Measurements from ENCODE around the gene KRTAP4-8. TPM values are rescaled to one million over a fixed set of nuclear protein-coding genes. Genes with fewer than 3 reads are reported as not detected.
"Not testable (repeated sequence)": the region's sequence is repeated elsewhere in the genome, so short reads cannot be mapped to it uniquely, and the experiment has no call there.

KRTAP4-8 gene
- polyA plus RNA-seq, 1 donor (not counting 4 experiments of a cell fraction or from before 2014, with no cell fraction given), result not detected

DNA sequence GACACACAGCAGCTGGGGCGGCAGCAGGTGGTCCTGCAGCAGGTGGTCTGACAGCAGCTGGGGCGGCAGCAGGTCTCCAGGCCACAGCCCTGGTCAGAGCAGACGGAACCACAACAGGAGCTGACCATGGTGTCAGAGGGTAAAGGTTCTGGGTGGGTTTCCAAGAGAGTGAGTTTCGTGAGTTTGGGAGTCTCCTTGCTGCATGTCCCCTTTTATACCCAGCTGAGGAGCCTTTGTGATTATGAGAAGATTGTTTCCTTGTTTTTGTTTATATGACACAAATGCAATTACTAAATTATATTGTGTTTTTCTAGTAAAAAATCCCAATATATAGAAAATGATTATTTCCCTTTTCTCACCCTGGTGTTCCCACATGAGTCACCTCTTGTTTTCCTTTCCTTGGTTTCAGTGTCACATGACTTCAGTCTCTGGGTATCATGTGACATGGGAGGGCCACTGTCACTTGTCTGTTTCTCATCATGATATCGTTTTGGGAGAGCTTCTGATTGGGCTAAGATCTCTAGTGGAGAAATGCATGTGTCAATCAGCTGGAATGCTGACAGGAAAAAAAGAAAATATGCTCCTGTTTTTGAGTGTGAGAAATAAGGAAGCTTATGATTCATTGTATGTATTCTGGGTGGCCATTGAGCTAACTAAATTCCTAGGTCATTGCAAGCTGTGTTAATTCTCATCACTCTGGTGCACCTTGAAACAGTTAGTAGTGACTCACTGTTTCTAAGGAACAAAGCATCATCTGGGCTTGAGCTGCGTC lies 42.6 kb upstream of the KRTAP4-8 start, which contains the start of gene KRTAP4-6:
Gene KRTAP4-6 (minus strand): TSS at position 185 of the 772 bp plus-strand sequence. CDS start 57 bp downstream, at position 128.
- Histone ChIP-seq H3K4me3 (ENCODE audit: control insufficient read depth in 2 of 3, extremely low read depth in 1 of 3, insufficient read depth in 2 of 3, low read depth in 1 of 3, low read length in 3 of 3) (no peak within 1 kb of the TSS), H3K9me1 (ENCODE audit: control insufficient read depth, extremely low read depth, insufficient read depth, low read length) (no peaks in the 10 kb centered on the region), H3K9me3 (ENCODE audit: control insufficient read depth, low read depth, low read length) (peaks cover 8% of the 10 kb centered on the region), H3K79me2 (ENCODE audit: control insufficient read depth, insufficient read depth, low read length) (no peaks in the 10 kb centered on the region), H3K9ac (ENCODE audit: control insufficient read depth, extremely low read depth, insufficient read depth, low read length) (no peak within 1 kb of the TSS), H3K4me1 (ENCODE audit: control insufficient read depth, extremely low read depth, insufficient read depth, low read length) (peaks cover 8% of the 10 kb centered on the region), H3K36me3 (ENCODE audit: control insufficient read depth in 2 of 2, extremely low read depth in 1 of 2, insufficient read depth in 2 of 2, low read length in 2 of 2) (no peaks in the 10 kb centered on the region), H4K20me1 (ENCODE audit: control insufficient read depth, extremely low read depth, insufficient read depth, low read length) (no peaks in the 10 kb centered on the region), H3K4me2 (ENCODE audit: control insufficient read depth, extremely low read depth, insufficient read depth, low read depth, low read length) (peak within 1 kb of the TSS; percentile 11), H2AFZ (ENCODE audit: control insufficient read depth, low read length) (no peak within 1 kb of the TSS), H3K27me3 (ENCODE audit: control insufficient read depth, extremely low read depth, insufficient read depth, low read length) (no peaks in the 10 kb centered on the region), H3K27ac (ENCODE audit: control insufficient read depth, insufficient read depth, low read length) (peak within 1 kb of the TSS; percentile 59)
- no peak for TF ChIP-seq EZH2 (IDR thresholded peaks at IDR 0.05; ENCODE audit: low read length)
- TF ChIP-seq, protein P1, sequence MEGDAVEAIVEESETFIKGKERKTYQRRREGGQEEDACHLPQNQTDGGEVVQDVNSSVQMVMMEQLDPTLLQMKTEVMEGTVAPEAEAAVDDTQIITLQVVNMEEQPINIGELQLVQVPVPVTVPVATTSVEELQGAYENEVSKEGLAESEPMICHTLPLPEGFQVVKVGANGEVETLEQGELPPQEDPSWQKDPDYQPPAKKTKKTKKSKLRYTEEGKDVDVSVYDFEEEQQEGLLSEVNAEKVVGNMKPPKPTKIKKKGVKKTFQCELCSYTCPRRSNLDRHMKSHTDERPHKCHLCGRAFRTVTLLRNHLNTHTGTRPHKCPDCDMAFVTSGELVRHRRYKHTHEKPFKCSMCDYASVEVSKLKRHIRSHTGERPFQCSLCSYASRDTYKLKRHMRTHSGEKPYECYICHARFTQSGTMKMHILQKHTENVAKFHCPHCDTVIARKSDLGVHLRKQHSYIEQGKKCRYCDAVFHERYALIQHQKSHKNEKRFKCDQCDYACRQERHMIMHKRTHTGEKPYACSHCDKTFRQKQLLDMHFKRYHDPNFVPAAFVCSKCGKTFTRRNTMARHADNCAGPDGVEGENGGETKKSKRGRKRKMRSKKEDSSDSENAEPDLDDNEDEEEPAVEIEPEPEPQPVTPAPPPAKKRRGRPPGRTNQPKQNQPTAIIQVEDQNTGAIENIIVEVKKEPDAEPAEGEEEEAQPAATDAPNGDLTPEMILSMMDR (optimal IDR thresholded peaks at IDR 0.05 in 1 of 3, IDR thresholded peaks at IDR 0.05 in 1 of 3, conservative IDR thresholded peaks at IDR 0.05 in 1 of 3; ENCODE audit: extremely low read depth in 1 of 3, insufficient read depth in 2 of 3, low read length in 3 of 3), result no peak
- peak; percentile 97 for FAIRE-seq
- dilution Hi-C loops (cut with MboI; ENCODE audit: extremely low pct_ligation_motif_present, low sequenced_read_pairs), result no loop called here
- DNase-seq (ENCODE audit: low read depth, low spot score), result peak; percentile 91

DNA sequence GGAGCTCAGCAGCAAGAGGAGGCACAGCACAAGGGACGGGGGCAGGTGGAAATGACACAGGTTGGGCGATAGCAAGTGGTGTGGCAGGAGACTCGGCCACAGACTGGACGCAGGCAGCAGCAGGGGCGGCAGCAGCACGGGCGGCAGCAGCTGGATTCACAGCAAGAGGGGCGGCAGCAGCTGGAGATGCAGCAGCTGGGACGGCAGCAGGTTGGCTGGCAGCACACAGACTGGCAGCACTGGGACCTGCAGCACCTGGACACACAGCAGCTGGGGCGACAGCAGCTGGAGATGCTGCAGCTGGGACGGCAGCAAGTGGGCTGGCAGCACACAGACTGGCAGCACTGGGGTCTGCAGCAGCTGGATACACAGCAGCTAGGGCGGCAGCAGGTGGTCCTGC lies 41.9 kb upstream of the KRTAP4-8 start:
- H3K9me3 ChIP-seq (ENCODE audit: control insufficient read depth, low read depth, low read length); dilution Hi-C loops (cut with MboI; ENCODE audit: extremely low pct_ligation_motif_present, low sequenced_read_pairs); H3K4me2 ChIP-seq (ENCODE audit: control insufficient read depth, extremely low read depth, insufficient read depth, low read depth, low read length); H3K9ac ChIP-seq (ENCODE audit: control insufficient read depth, extremely low read depth, insufficient read depth, low read length); H3K79me2 ChIP-seq (ENCODE audit: control insufficient read depth, insufficient read depth, low read length); H3K4me3 ChIP-seq (ENCODE audit: control insufficient read depth in 2 of 3, extremely low read depth in 1 of 3, insufficient read depth in 2 of 3, low read depth in 1 of 3, low read length in 3 of 3); FAIRE-seq; H2AFZ ChIP-seq (ENCODE audit: control insufficient read depth, low read length); H4K20me1 ChIP-seq (ENCODE audit: control insufficient read depth, extremely low read depth, insufficient read depth, low read length); DNase-seq (ENCODE audit: low read depth, low spot score); H3K36me3 ChIP-seq (ENCODE audit: control insufficient read depth in 2 of 2, extremely low read depth in 1 of 2, insufficient read depth in 2 of 2, low read length in 2 of 2); H3K27me3 ChIP-seq (ENCODE audit: control insufficient read depth, extremely low read depth, insufficient read depth, low read length); H3K4me1 ChIP-seq (ENCODE audit: control insufficient read depth, extremely low read depth, insufficient read depth, low read length); H3K9me1 ChIP-seq (ENCODE audit: control insufficient read depth, extremely low read depth, insufficient read depth, low read length): not testable (repeated sequence)
- peak overlapping the region; percentile 59 for H3K27ac ChIP-seq (ENCODE audit: control insufficient read depth, insufficient read depth, low read length)

Data from keratinocyte (primary cell).